Measurements from ENCODE around the gene SECISBP2. TPM values are rescaled to one million over a fixed set of nuclear protein-coding genes. Genes with fewer than 3 reads are reported as not detected.
A peak's percentile ranks its signal among the peaks of the same experiment; 100 is the strongest.

The SECISBP2 gene
- polyA plus RNA-seq, 2 of the 4 experiments (the other 2 are of a cell fraction), result 16.3 to 43.4 TPM

GRCh38 chr9:89277043-89277442, 41.3 kb upstream of the SECISBP2 start (continued):
- TF ChIP-seq HOXA7 (CRISPR knock-in tag; IDR thresholded peaks at IDR 0.05) (no peak), CHD4 (IDR thresholded peaks at IDR 0.05; ENCODE audit: borderline replicate concordance) (no peak)

- ChIA-PET POLR2A (no interaction called here), CTCF (interaction anchor here (1.0 kb wide), 1 partner anchor 26 kb away, joined by 4 read pairs; no protein-coding TSS in a partner anchor)
- no peak for DNase-seq (ENCODE audit: low read depth in 1 of 2, low spot score in 1 of 2)
- no peak for FAIRE-seq
- no peak overlapping the region for H3K4me3 ChIP-seq
- H3K9me3 ChIP-seq, result peaks cover 27% of the 10 kb centered on the region; the same call in 2 of the 3 replicates
- ATAC-seq, result no peak
- H3K27ac ChIP-seq, result no peak overlapping the region
- no peaks in the 10 kb centered on the region for H3K4me1 ChIP-seq
- TF ChIP-seq ESRRA (IDR thresholded peaks at IDR 0.05; ENCODE audit: borderline replicate concordance, low read length) (no peak), HOXB5 (CRISPR knock-in tag; IDR thresholded peaks at IDR 0.05) (no peak), RAD21 (conservative IDR thresholded peaks at IDR 0.05 in 1 of 2, IDR thresholded peaks at IDR 0.05 in 1 of 2) (no peak), CBX8 (IDR thresholded peaks at IDR 0.05) (no peak), JUNB (IDR thresholded peaks at IDR 0.05) (no peak), JUN (IDR thresholded peaks at IDR 0.05) (no peak), MAZ (IDR thresholded peaks at IDR 0.05; ENCODE audit: borderline replicate concordance, low read depth, low read length) (no peak), EHF (CRISPR knock-in tag; IDR thresholded peaks at IDR 0.05) (no peak), NR3C1 (IDR thresholded peaks at IDR 0.05) (no peak), USF2 (IDR thresholded peaks at IDR 0.05) (no peak), BHLHE40 (IDR thresholded peaks at IDR 0.05; ENCODE audit: low read depth, low read length) (no peak)
- TF ChIP-seq, protein P1, sequence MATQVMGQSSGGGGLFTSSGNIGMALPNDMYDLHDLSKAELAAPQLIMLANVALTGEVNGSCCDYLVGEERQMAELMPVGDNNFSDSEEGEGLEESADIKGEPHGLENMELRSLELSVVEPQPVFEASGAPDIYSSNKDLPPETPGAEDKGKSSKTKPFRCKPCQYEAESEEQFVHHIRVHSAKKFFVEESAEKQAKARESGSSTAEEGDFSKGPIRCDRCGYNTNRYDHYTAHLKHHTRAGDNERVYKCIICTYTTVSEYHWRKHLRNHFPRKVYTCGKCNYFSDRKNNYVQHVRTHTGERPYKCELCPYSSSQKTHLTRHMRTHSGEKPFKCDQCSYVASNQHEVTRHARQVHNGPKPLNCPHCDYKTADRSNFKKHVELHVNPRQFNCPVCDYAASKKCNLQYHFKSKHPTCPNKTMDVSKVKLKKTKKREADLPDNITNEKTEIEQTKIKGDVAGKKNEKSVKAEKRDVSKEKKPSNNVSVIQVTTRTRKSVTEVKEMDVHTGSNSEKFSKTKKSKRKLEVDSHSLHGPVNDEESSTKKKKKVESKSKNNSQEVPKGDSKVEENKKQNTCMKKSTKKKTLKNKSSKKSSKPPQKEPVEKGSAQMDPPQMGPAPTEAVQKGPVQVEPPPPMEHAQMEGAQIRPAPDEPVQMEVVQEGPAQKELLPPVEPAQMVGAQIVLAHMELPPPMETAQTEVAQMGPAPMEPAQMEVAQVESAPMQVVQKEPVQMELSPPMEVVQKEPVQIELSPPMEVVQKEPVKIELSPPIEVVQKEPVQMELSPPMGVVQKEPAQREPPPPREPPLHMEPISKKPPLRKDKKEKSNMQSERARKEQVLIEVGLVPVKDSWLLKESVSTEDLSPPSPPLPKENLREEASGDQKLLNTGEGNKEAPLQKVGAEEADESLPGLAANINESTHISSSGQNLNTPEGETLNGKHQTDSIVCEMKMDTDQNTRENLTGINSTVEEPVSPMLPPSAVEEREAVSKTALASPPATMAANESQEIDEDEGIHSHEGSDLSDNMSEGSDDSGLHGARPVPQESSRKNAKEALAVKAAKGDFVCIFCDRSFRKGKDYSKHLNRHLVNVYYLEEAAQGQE (IDR thresholded peaks at IDR 0.05), result no peak
- TF ChIP-seq, protein P2, sequence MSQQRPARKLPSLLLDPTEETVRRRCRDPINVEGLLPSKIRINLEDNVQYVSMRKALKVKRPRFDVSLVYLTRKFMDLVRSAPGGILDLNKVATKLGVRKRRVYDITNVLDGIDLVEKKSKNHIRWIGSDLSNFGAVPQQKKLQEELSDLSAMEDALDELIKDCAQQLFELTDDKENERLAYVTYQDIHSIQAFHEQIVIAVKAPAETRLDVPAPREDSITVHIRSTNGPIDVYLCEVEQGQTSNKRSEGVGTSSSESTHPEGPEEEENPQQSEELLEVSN (IDR thresholded peaks at IDR 0.05; ENCODE audit: borderline replicate concordance, low read depth), result no peak
- H3K4me2 ChIP-seq, result no peak overlapping the region
Observed at GRCh38 chr9:89277454-89277853, 40.8 kb upstream of the SECISBP2 start.

- Histone ChIP-seq H3K27ac (no peak overlapping the region), H3K9me3 (peaks cover 20% of the 10 kb centered on the region; the same call in 2 of the 3 replicates), H3K4me3 (no peak overlapping the region), H3K4me2 (no peak overlapping the region), H3K4me1 (no peaks in the 10 kb centered on the region)
- FAIRE-seq (no peak), ATAC-seq (no peak; a peak in 1 of 6 replicates), DNase-seq (ENCODE audit: low read depth in 1 of 2, low spot score in 1 of 2) (peak in 1 of 2 experiments; percentile 16)
- TF ChIP-seq NR3C1 (IDR thresholded peaks at IDR 0.05) (no peak), SMC3 (IDR thresholded peaks at IDR 0.05) (no peak), ZSCAN20 (CRISPR knock-in tag; IDR thresholded peaks at IDR 0.05) (no peak)
- POLR2A ChIA-PET, result no interaction called here
- CTCF ChIA-PET, result interaction anchor here (0.7 to 2.6 kb wide), 18 partner anchors 9 to 720 kb away, joined by 3 to 17 read pairs (median 4); no protein-coding TSS in a partner anchor
- whole genome bisulfite sequencing (ENCODE audit: missing lambda C conversion rate), result 88% methylated on average over 2 of the region's 2 CpGs
Observed at GRCh38 chr9:89278551-89278950, 39.7 kb upstream of the SECISBP2 start.
